OCI-LY1 (cell line): Measurements from ENCODE around the gene PRSS22.

Experiments used
- H2AFZ ChIP-seq: fragments of 200-600 bp; sonication (generic), shearing (Covaris generic); 2 replicates; pipeline ENCODE4 v1.6.0; 2014; ENCODE audit warnings: antibody characterized with exemption, mild to moderate bottlenecking, low read length
- H3F3A ChIP-seq: fragments of 200-600 bp; sonication (generic), shearing (Covaris generic); 2 replicates; pipeline ENCODE4 v1.6.0; 2014; ENCODE audit warnings: mild to moderate bottlenecking, antibody characterized with exemption, low read length, moderate library complexity; ENCODE audit not compliant: insufficient read depth
- H3K27ac ChIP-seq: fragments of 200-600 bp; sonication (generic); 2 replicates; pipeline ENCODE4 v1.5.1; 2014; ENCODE audit warnings: low read length, mixed run types, mild to moderate bottlenecking, low read depth; ENCODE audit not compliant: poor library complexity, severe bottlenecking
- H3K27me3 ChIP-seq: fragments of 200-600 bp; sonication (generic); 2 replicates; pipeline ENCODE4 v1.6.0; 2014; ENCODE audit warnings: antibody characterized with exemption, mild to moderate bottlenecking, low read length, moderate library complexity; ENCODE audit not compliant: insufficient read depth
- H3K36me3 ChIP-seq: fragments of 200-600 bp; sonication (generic); 2 replicates; pipeline ENCODE4 v1.6.1; 2014; ENCODE audit warnings: mild to moderate bottlenecking, antibody characterized with exemption, low read length, moderate library complexity, mixed read lengths; ENCODE audit not compliant: insufficient read depth
- H3K4me1 ChIP-seq: fragments of 200-600 bp; sonication (generic); 2 replicates; pipeline ENCODE4 v1.5.1; 2014; ENCODE audit warnings: mild to moderate bottlenecking, low read length, moderate library complexity; ENCODE audit not compliant: insufficient read depth, severe bottlenecking
- H3K4me2 ChIP-seq: fragments of 200-600 bp; sonication (generic), shearing (Covaris generic); 2 replicates; pipeline ENCODE4 v1.6.1; 2014; ENCODE audit warnings: low read length
- H3K4me3 ChIP-seq: fragments of 200-600 bp; sonication (generic); 2 replicates; pipeline ENCODE4 v1.5.1; 2014; ENCODE audit warnings: low read length, low read depth, mild to moderate bottlenecking, mixed read lengths; ENCODE audit not compliant: poor library complexity, severe bottlenecking
- H3K79me2 ChIP-seq: fragments of 200-600 bp; shearing (Covaris generic); 2 replicates; pipeline ENCODE4 v1.6.1; 2016; ENCODE audit warnings: mixed run types, low read length, mixed read lengths; ENCODE audit not compliant: insufficient read depth
- H3K9ac ChIP-seq: fragments of 200-600 bp; sonication (generic), shearing (Covaris generic); 2 replicates; pipeline ENCODE4 v1.6.1; 2014; ENCODE audit warnings: mild to moderate bottlenecking, low read length, mixed read lengths
- H3K9me2 ChIP-seq: fragments of 200-600 bp; sonication (generic), shearing (Covaris generic); 2 replicates; pipeline ENCODE4 v1.6.1; 2014; ENCODE audit warnings: low read depth, mild to moderate bottlenecking, low read length, mixed read lengths
- H3K9me3 ChIP-seq: fragments of 200-600 bp; shearing (Covaris generic); 2 replicates; pipeline ENCODE4 v1.6.1; 2014; ENCODE audit warnings: low read length, mixed read lengths
- H4K20me1 ChIP-seq: fragments of 200-600 bp; sonication (generic), shearing (Covaris generic); 2 replicates; pipeline ENCODE4 v1.6.0; 2016; ENCODE audit warnings: mild to moderate bottlenecking, low read length; ENCODE audit not compliant: insufficient read depth
- EZH2 ChIP-seq: fragments of 200-600 bp; sonication (generic), shearing (Covaris generic); IDR thresholded peaks from 2 replicates; pipeline ENCODE4 v1.8.0; 2017; ENCODE audit warnings: borderline replicate concordance, mixed run types, mild to moderate bottlenecking, antibody characterized with exemption, low read length, moderate library complexity, mixed read lengths
- TF ChIP-seq, protein P1 (sequence below): fragments of 200-600 bp; sonication (generic), shearing (Covaris generic); IDR thresholded peaks from 2 replicates; pipeline ENCODE4 v1.5.1; 2017; ENCODE audit warnings: mild to moderate bottlenecking, antibody characterized with exemption, low read length, moderate library complexity, mixed read lengths

The PRSS22 gene

GRCh38 chr16:2836646-2837508, 21.1 kb downstream of the PRSS22 start:
- H3K79me2 ChIP-seq, result no peaks in the 10 kb centered on the region
- no peak overlapping the region for H2AFZ ChIP-seq
- no peak overlapping the region for H3K4me3 ChIP-seq
- H3F3A ChIP-seq, result no peaks in the 10 kb centered on the region
- no peaks in the 10 kb centered on the region for H4K20me1 ChIP-seq
- no peaks in the 10 kb centered on the region for H3K4me1 ChIP-seq
- H3K27me3 ChIP-seq, result 0 out of 2 replicates have a peak, but pooled peaks cover 5% of the 10 kb centered on the region
- H3K9me2 ChIP-seq, result no peaks in the 10 kb centered on the region
- no peak overlapping the region for H3K9ac ChIP-seq
- no peak overlapping the region for H3K4me2 ChIP-seq
- H3K9me3 ChIP-seq, result no peaks in the 10 kb centered on the region
- no peak for TF ChIP-seq EZH2
- TF ChIP-seq, protein P1, sequence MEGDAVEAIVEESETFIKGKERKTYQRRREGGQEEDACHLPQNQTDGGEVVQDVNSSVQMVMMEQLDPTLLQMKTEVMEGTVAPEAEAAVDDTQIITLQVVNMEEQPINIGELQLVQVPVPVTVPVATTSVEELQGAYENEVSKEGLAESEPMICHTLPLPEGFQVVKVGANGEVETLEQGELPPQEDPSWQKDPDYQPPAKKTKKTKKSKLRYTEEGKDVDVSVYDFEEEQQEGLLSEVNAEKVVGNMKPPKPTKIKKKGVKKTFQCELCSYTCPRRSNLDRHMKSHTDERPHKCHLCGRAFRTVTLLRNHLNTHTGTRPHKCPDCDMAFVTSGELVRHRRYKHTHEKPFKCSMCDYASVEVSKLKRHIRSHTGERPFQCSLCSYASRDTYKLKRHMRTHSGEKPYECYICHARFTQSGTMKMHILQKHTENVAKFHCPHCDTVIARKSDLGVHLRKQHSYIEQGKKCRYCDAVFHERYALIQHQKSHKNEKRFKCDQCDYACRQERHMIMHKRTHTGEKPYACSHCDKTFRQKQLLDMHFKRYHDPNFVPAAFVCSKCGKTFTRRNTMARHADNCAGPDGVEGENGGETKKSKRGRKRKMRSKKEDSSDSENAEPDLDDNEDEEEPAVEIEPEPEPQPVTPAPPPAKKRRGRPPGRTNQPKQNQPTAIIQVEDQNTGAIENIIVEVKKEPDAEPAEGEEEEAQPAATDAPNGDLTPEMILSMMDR, result no peak
- H3K36me3 ChIP-seq, result no peaks in the 10 kb centered on the region
- H3K27ac ChIP-seq, result no peak overlapping the region

DNA sequence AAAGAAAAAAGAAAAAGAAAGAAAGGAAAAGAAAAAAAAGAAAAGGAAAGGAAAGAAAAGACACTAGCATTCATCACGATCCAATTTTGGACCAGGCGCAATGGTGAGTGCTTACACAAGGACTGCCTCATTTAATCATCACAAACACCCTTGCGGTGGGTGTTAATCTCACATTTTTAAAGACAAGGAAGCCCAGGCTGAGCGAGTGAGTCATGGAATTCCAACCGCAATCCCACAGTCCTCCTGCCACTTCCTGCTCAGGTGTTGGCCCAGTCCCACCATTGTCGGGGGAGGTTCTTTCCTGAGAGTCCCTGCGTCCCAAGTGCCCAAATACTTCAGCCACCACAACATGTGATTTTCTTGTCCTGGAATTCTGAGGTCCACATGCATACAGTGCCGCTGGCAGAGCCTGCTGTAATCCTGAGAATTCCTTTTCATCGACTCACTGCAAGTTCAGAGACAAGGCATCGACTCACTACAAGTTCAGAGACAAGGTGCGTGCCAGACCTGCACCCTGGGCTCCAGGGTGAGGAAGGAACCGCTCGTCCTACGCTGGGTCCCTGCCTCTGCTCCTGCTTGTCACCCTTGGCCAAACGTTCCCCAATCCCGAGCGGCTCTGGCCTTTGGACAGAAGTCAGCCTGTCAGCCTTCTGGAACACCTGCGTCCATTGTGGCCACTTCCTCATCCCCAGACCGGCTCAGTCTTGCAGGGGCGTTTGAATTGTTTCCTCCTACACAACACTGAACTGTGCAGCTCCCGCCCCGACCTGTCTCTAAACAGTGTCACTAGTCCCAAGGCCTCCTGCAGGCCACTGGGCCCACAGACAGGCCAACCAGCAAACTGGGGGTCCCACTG, 22.1 kb downstream of the PRSS22 start:
- no peak for TF ChIP-seq EZH2
- TF ChIP-seq, protein P1, result no peak
- Histone ChIP-seq H2AFZ (no peak overlapping the region), H3K9me3 (no peaks in the 10 kb centered on the region), H4K20me1 (no peaks in the 10 kb centered on the region), H3K27ac (no peak overlapping the region), H3K4me1 (no peaks in the 10 kb centered on the region), H3K27me3 (0 out of 2 replicates have a peak, but pooled peaks cover 11% of the 10 kb centered on the region), H3K4me3 (no peak overlapping the region), H3K9ac (no peak overlapping the region), H3F3A (no peaks in the 10 kb centered on the region), H3K4me2 (no peak overlapping the region), H3K79me2 (no peaks in the 10 kb centered on the region), H3K36me3 (no peaks in the 10 kb centered on the region), H3K9me2 (no peaks in the 10 kb centered on the region)

- Histone ChIP-seq H2AFZ (no peak overlapping the region), H3K4me3 (no peak overlapping the region), H3K79me2 (no peaks in the 10 kb centered on the region), H3K9ac (no peak overlapping the region), H3K9me2 (no peaks in the 10 kb centered on the region), H3K9me3 (no peaks in the 10 kb centered on the region), H3F3A (no peaks in the 10 kb centered on the region), H3K4me1 (no peaks in the 10 kb centered on the region), H4K20me1 (no peaks in the 10 kb centered on the region), H3K27me3 (peaks cover 15% of the 10 kb centered on the region; the same call in 1 of the 2 replicates), H3K4me2 (no peak overlapping the region), H3K36me3 (no peaks in the 10 kb centered on the region), H3K27ac (no peak overlapping the region)
- TF ChIP-seq EZH2, result no peak
- TF ChIP-seq, protein P1, result no peak
Observed at GRCh38 chr16:2834968-2835367, 23.0 kb downstream of the PRSS22 start.
